WI38 (cell line): ENCODE data around the gene ZSWIM3.
A peak's percentile ranks its signal among the peaks of the same experiment; 100 is the strongest.

ENCODE experiments used
- H3K4me3 ChIP-seq: 2 replicates; pipeline ENCODE4 v1.5.1; 2011; ENCODE audit warnings: low read depth, mild to moderate bottlenecking, control low read depth, low read length
- TF ChIP-seq, protein P1 (sequence below): IDR thresholded peaks from 2 replicates; pipeline ENCODE4 v1.5.1; 2012; ENCODE audit warnings: low read depth, mild to moderate bottlenecking, control low read depth, low read length

Gene ZSWIM3

GRCh38 chr20:45883100-45883469, 25.7 kb downstream of the ZSWIM3 start:
- TF ChIP-seq, protein P1, sequence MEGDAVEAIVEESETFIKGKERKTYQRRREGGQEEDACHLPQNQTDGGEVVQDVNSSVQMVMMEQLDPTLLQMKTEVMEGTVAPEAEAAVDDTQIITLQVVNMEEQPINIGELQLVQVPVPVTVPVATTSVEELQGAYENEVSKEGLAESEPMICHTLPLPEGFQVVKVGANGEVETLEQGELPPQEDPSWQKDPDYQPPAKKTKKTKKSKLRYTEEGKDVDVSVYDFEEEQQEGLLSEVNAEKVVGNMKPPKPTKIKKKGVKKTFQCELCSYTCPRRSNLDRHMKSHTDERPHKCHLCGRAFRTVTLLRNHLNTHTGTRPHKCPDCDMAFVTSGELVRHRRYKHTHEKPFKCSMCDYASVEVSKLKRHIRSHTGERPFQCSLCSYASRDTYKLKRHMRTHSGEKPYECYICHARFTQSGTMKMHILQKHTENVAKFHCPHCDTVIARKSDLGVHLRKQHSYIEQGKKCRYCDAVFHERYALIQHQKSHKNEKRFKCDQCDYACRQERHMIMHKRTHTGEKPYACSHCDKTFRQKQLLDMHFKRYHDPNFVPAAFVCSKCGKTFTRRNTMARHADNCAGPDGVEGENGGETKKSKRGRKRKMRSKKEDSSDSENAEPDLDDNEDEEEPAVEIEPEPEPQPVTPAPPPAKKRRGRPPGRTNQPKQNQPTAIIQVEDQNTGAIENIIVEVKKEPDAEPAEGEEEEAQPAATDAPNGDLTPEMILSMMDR = no peak
- H3K4me3 ChIP-seq = no peak overlapping the region

- TF ChIP-seq, protein P1 = no peak
- no peak overlapping the region for H3K4me3 ChIP-seq
These were observed 29.4 kb downstream of the ZSWIM3 start for GRCh38 chr20:45886590-45887345.

GRCh38 chr20:45887346-45887715, 29.9 kb downstream of the ZSWIM3 start, which contains the start of gene SPATA25:
Gene SPATA25 (minus strand): TSS chr20:45887622. CDS start chr20:45887590, 32 bp downstream.
- TF ChIP-seq, protein P1 = no peak
- H3K4me3 ChIP-seq = no peak within 1 kb of the TSS

GRCh38 chr20:45888681-45889080, 31.3 kb downstream of the ZSWIM3 start:
- TF ChIP-seq, protein P1 = no peak
- no peak overlapping the region for H3K4me3 ChIP-seq

- H3K4me3 ChIP-seq = peak overlapping the region; percentile 83
- TF ChIP-seq, protein P1 = peak; percentile 71
These were observed 32.9 kb downstream of the ZSWIM3 start for GRCh38 chr20:45890077-45890984.

DNA sequence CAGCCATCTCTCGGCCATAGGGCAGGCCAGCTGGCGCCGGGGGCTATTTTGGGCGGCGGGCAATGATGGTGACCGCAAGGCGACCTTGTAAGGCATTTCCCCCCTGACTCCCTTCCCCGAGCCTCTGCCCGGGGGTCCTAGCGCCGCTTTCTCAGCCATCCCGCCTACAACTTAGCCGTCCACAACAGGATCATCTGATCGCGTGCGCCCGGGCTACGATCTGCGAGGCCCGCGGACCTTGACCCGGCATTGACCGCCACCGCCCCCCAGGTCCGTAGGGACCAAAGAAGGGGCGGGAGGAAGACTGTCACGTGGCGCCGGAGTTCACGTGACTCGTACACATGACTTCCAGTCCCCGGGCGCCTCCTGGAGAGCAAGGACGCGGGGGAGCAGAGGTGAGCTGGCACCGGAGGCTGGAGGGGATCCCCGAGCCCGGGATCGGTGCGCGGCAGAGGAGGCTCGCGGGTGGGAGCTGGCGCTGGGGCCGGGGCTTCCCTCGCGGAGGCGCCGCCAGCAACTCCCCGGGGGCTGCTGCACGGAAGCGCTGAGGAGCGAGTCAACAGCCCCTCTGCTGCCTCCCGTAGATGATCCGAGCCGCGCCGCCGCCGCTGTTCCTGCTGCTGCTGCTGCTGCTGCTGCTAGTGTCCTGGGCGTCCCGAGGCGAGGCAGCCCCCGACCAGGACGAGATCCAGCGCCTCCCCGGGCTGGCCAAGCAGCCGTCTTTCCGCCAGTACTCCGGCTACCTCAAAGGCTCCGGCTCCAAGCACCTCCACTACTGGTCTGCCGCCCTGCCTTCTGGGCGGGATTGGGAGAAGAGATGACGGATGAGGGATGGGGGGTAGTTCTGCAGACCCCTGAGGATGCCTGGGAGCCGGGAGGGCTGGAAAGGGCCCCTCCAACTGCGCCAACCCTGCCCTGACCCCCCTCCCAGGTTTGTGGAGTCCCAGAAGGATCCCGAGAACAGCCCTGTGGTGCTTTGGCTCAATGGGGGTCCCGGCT, 33.9 kb downstream of the ZSWIM3 start, which contains the start of the genes CTSA and NEURL2:
Gene CTSA, plus strand, starts transcription at position 351 of the 999 bp plus-strand sequence. Its CDS starts 234 bp downstream, at position 585.
Gene NEURL2, minus strand, starts transcription at position 224 of the 999 bp plus-strand sequence. Its CDS starts 217 bp downstream, at position 7.
- TF ChIP-seq, protein P1 = no peak
- peak within 1 kb of the TSS; percentile 83 for H3K4me3 ChIP-seq
